ENCODE measurements around the gene PRH2. TPM values are rescaled to one million over a fixed set of nuclear protein-coding genes. Genes with fewer than 3 reads are reported as not detected.

The PRH2 gene
- 1.1 TPM in 1 of 2 replicates, not detected in the other for total RNA-seq

GRCh38 chr12:10928746-10929286 is at the start of gene PRH2:
TSS of gene PRH2 (plus strand) at chr12:10929236. CDS start at chr12:10929274, 38 bp downstream.

GRCh38 chr12:10884086-10884725 is 44.8 kb upstream of the PRH2 start, which contains the start of gene PRH1:
TSS of gene PRH1 (minus strand) at chr12:10884255. CDS start at chr12:10884217, 38 bp downstream.

GRCh38 chr12:10909462-10909861 is 19.6 kb upstream of the PRH2 start, which contains the start of gene TAS2R13:
TSS of gene TAS2R13 (minus strand) at chr12:10909562. CDS start at chr12:10909298, 264 bp downstream.

GRCh38 chr12:10939163-10939562 is 10.1 kb downstream of the PRH2 start, which contains the start of gene TAS2R14:
TSS of gene TAS2R14 (minus strand) at chr12:10939263. CDS start at chr12:10939207, 56 bp downstream.

Other genes starting within 250 kb of the PRH2 start
- gene YBX3, start 205.9 kb upstream of the PRH2 start, total RNA-seq: 266 and 290 TPM in 2 replicates
- gene TAS2R7, start 126.6 kb upstream of the PRH2 start, total RNA-seq: not detected in 2 replicates
- not detected in 2 replicates for gene TAS2R8, start 122.0 kb upstream of the PRH2 start, total RNA-seq
- gene TAS2R9, start 119.1 kb upstream of the PRH2 start, total RNA-seq: not detected in 2 replicates
- 1.9 TPM in 1 of 2 replicates, not detected in the other for gene TAS2R10, start 102.9 kb upstream of the PRH2 start, total RNA-seq
- gene PRR4, start 79.8 kb upstream of the PRH2 start, total RNA-seq: not detected in 2 replicates
- 3.9 and 12.4 TPM in 2 replicates for gene PRH1, start 45.0 kb upstream of the PRH2 start, total RNA-seq
- 0.15 and 0.37 TPM in 2 replicates for gene TAS2R13, start 19.7 kb upstream of the PRH2 start, total RNA-seq
- 0.98 and 1.6 TPM in 2 replicates for gene TAS2R14, start 10.0 kb downstream of the PRH2 start, total RNA-seq
- 2.1 and 2.7 TPM in 2 replicates for gene TAS2R50, start 57.7 kb downstream of the PRH2 start, total RNA-seq
- 0.62 and 1.0 TPM in 2 replicates for gene TAS2R20, start 69.1 kb downstream of the PRH2 start, total RNA-seq
- 0.94 and 0.98 TPM in 2 replicates for gene TAS2R19, start 93.4 kb downstream of the PRH2 start, total RNA-seq
- 0.44 and 2.4 TPM in 2 replicates for gene TAS2R31, start 102.2 kb downstream of the PRH2 start, total RNA-seq
- 1.5 TPM in 1 of 2 replicates, not detected in the other for gene TAS2R46, start 133.1 kb downstream of the PRH2 start, total RNA-seq
- not detected in 2 replicates for gene TAS2R43, start 163.1 kb downstream of the PRH2 start, total RNA-seq
- gene TAS2R30, start 205.4 kb downstream of the PRH2 start, total RNA-seq: 0.59 and 1.8 TPM in 2 replicates
- gene SMIM10L1, start 242.0 kb downstream of the PRH2 start, total RNA-seq: 6.4 and 7.7 TPM in 2 replicates

All from cardiac ventricle fibroblast (primary cell).